ENCODE data around the gene TPM4.
"Not testable (repeated sequence)": the region's sequence is repeated elsewhere in the genome, so short reads cannot be mapped to it uniquely, and the experiment has no call there.

TPM4 gene

DNA sequence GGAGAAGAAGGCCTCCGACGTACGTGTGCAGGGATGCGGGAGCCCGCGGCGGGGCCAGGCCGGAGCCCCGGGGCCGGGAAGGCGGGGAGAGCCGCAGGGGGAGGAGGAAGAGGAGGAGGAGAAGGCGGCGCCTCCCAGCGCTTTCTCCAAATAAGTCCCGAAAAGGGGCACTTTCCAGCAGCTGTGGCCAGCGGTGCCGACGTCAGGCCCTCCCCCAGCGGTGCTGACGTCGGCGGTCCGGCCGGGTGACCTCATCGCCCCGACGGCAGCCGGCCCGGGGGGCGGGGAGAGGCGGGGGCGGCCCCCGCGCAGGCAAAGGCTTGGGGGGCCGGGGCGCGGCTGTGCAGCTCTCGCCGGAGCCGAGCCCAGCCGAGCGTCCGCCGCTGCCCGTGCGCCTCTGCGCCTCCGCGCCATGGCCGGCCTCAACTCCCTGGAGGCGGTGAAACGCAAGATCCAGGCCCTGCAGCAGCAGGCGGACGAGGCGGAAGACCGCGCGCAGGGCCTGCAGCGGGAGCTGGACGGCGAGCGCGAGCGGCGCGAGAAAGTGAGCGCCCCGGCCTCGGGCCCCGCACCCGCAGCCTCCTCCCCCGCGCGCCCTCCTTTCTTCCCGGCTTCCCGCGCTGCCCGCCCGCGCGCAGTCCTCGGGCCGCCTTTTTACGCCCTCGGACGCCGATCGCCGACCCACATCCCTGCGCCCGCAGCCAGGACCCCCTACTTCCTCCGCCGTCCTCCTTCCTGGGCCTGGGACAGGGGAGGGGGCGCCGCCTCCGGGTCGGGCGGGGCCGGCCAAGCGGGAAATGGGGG lies at the start of gene TPM4:
TSS of gene TPM4 (plus strand) at position 342 of the 804 bp plus-strand sequence. CDS start at position 413, 71 bp downstream.
- DNase-seq (ENCODE audit: low read depth in 4 of 4, low spot score in 1 of 4): peak in 3 of 4 experiments; percentile 54 to 89 (median 77)

DNA sequence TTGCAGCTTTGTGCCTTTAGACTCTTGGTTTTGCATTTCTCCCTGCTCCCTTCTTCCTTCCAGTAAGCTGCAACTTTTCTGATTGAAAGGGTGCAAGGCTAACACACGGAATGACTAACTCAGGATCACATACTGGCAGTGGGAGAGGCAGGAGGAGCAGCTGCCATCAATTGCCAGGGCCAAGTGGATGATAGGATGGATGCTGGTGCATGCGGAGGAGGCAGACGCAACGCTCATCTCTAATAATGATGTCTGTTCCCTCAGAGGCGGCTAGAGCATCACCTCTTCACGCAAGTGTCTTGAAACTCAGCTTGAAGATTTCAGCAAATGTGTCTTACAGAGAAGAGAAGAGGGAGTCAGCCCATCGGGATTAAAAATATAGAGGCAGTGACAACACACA lies 49.5 kb upstream of the TPM4 start:
- DNase-seq (ENCODE audit: low read depth in 4 of 4, low spot score in 1 of 4): no peak

DNA sequence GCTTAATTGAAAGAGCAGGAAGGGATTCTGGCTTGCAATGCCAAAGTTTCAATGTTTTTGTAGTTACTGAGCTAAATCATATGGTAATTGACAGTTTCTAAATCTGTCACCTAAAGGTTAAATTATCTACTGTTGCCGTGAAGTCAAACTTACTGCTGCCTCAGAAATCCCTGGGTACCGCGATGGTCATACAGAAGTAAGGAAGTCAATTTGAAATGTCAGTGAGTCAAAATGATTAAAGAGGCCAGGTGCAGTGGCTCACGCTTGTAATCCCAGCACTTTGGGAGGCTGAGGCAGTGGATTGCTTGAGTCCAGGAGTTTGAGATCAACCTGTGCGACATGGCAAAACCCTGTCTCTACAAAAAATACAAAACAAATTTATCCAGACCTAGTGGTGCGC lies 48.8 kb upstream of the TPM4 start:
- no peak for DNase-seq (ENCODE audit: low read depth in 4 of 4, low spot score in 1 of 4)

DNA sequence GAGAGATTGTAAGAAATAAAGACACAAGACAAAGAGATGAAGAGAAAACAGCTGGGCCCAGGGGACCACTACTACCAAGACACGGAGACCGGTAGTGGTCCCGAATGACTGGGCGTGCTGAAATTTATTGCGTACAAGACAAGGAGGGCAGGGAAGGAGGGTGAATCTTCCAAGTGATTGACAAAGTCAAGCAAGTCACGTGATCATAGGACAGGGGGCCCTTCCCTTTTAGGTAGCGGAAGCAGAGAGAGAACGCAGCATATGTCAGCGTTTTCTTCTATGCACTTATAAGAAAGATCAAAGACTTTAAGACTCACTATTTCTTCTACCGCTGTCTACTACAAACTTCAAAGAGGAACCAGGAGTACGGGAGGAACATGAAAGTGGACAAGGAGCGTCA lies 46.1 kb upstream of the TPM4 start:
- not testable (repeated sequence) for DNase-seq (ENCODE audit: low read depth in 4 of 4, low spot score in 1 of 4)

DNA sequence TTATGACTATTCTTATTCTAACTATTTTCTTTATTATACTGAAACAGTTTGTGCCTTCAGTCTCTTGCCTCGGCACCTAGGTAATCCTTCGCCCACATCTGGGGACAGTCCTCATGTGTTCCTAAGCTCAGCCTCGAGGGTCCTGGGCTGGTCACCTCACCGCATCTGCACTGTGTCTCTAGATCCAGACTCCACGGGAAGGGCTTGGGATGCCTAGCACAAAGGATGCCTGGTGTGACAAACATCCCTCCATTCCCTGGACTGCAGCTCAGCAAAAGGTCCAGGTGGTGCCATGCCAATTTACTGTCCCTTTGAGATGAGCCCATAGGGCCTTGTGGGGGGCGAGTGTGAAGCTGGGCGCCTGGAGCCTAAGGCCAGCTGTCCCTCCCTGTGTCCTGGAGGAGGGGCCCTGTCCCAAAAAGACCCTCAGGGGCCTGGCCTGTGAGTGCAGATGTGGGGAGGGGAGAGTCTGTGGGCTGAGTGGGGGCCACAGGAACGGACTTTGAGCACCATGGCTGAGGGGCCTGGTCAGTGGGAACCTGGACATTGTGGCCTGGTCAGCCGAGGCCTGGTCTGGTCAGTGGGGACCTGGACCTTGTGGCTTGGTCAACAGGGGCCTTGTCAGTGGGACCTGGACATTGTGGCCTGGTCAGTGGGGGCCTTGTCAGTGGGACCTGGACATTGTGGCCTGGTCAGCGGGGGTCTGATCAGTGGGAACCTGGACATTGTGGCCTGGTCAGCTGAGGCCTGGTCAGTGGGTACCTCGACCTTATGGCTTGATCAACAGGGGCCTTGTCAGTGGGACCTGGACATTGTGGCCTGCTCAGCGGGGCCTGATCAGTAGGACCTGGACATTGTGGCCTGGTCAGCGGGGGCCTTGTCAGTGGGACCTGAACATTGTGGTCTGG lies 45.1 kb upstream of the TPM4 start:
- no peak for DNase-seq (ENCODE audit: low read depth in 4 of 4, low spot score in 1 of 4)

DNA sequence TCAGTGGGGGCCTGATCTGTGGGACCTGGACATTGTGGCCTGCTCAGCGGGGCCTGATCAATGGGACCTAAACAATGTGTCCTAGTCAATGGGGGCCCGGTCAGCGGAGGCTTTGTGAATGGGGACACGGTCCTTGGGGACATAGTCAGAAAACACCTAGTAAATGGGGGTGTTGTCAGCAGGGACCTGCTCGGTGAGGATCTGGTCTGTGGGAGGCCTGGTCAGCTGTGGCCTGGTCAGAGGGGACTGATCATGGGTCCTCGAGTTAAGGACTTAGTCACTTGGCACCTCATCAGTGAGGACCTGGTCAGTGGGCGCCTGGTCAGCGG lies 44.5 kb upstream of the TPM4 start:
- DNase-seq (ENCODE audit: low read depth in 4 of 4, low spot score in 1 of 4): no peak

DNA sequence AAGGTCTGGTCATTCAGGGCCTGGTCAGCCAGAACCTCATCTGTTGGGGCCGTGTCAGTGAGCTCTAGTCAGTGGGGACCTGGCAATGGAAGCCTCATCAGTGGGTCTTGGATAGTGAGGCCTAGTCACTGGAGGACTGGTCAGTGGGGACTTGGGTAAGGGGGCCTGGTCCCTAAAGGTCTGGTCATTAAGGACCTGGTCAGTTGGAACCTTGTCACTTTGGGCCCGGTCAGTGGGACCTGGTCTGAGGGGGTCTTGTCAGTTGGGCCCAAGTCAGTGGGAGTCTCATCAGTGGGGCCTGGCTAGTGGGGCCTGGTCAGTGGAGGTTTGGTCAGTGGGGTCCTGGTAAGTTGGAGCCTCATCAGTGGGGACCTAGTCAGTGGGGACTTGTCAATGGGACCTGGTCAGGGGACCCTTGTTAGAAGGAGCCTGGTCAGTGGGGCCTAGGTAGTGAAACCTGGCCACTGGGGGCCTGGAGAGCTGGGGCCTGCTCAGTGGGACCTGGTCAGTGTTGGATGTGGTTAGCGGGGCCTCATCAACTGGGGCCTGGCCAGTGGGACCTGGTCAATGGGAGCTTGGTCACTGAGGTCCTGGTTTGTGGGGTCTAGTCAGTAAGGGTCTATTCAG lies 43.7 kb upstream of the TPM4 start:
- DNase-seq (ENCODE audit: low read depth in 4 of 4, low spot score in 1 of 4): no peak

DNA sequence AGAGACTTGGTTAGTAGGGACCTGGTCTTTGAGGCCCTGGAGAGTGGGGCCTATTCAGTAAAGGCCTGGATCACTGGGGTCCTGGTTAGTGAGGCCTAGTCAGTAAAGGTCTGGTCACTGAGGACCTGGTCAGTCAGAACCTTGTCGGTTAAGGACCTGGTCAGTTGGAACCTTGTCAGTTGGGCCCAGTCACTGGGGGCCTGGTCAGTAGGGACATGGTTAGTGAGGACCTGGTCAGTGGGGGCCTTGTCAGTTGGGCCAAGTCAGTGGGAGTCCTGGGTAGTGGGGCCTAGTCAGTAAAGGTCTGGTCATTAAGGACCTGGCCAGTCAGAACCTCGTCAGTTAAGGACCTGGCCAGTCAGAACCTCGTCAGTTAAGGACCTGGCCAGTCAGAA lies 43.2 kb upstream of the TPM4 start:
- DNase-seq (ENCODE audit: low read depth in 4 of 4, low spot score in 1 of 4): no peak

DNA sequence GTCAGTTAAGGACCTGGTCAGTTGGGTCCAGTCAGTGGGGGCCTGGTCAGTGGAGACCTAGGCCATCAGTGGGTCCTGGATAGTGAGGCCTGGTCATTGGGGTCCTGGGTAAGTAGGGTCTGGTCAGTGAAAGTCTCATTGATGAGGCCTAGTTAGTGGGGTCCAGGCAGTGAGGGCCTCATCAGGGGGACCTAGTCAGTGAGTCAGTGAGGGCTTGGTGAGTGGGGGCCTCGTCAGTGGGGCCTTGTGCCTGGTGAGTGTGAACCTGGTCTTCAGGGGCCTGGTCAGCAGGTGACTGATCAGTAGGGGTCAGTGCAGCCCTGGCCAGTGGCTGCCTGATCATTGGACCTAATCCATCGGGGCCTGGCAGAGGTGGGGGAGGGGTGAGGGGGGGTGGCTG lies 42.6 kb upstream of the TPM4 start:
- no peak for DNase-seq (ENCODE audit: low read depth in 4 of 4, low spot score in 1 of 4)

DNA sequence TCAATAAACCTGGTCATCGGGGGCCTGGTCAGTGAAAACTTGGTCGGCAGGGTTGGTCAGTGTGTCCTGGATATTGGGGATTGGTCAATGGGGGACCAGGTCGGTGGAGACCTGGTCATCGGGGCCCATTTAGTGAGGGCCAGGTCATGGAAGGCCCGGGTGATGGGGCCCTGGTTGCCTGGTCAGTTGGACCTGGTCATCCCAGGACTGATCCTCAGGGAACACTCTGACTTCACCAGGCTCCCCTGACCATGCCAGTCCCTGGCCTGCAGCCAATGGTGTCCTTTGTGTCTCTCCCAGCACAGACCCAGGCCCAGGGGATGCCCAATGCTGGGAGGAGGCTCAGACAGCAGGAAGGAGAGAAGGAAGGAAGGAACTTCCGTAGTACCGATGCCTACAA lies 42.1 kb upstream of the TPM4 start:
- no peak for DNase-seq (ENCODE audit: low read depth in 4 of 4, low spot score in 1 of 4)

DNA sequence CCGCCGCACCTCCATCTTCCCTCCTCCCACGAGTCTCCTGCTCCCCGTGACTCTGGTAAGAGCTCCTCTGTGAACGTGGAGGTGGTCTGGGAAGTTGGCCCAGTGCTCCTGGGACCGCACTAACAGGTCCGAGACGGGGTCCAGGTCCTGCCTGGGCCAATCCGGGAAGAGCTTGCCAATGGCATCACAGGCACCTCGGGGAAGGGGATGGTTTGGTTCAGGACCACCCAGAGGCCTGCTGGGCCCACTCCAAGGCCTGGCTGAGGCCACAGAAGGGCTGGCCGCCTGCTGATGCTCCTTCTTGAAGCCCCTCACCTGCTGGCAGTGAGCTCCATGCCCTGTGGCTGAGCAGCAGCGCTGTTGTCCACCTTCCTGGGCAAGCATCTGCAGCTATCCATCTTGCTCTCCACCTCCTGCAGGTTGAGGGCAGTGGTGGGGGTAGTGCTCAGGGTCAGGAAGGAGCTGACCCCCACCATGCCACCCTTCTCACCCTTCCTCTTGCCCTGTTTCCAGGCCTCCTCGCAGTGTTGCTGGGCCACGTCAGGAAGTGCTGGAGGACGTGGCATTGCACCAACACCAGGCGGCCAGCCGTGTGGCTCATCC lies 41.2 kb upstream of the TPM4 start:
- no peak for DNase-seq (ENCODE audit: low read depth in 4 of 4, low spot score in 1 of 4)

DNA sequence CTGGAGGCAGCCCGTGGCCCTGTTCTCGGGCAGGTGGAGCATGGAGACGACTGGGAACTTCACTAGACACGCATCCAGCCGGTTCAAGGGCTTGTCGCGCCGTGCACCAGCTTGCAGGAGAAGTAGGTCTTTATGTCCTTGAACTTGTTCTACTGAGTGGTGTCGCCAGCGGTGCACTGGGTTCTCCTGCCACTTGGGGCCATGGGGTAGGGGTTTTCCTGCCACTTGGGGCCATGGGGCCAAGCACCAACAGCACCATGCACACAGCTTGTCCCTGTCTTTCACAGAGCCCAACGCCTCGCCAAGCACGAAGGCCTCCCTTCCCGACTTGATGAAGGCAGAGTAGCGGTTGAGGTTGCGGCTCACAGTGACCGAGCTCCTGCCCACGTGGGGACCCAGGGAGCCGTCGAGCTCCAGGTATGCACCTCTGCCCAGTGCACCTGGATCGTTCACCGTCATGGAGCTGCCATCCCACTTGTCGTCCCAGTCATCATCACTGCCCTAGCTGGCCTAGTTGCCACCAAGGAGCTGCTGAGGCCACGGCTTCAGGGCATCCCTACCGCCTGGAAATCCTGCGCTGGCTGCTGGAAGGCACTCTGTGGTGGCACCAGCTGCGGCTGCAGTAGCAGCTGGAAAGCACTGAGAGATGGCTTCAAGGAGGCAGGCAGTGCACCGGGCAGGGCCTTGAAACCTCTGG lies 40.5 kb upstream of the TPM4 start:
- no peak for DNase-seq (ENCODE audit: low read depth in 4 of 4, low spot score in 1 of 4)

DNA sequence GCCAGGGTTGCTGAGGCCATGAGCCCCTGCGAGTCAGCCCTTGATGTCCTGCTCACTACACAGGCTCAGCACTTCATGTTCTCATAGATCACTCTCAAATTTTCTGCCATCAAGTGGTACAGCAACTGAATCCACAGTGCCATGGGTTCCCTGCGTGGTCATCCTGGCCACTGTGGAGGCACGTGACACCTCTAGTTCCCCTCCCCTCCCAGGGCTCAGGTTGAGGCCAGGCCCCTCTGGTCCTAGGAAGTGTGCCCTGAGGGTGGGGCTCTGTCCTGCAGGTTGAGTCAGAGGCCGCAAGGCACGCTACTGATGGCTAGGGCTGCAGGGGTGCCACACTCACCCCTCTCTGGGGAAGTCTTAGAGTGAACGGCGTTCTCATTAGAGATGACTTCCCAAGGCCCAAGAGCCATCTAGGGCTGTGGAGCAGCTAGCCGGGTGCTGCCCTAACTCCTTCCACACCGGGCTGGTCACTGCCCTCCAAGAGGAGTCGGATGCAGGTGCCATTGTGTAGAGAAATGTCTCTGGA lies 39.8 kb upstream of the TPM4 start:
- no peak for DNase-seq (ENCODE audit: low read depth in 4 of 4, low spot score in 1 of 4)

DNA sequence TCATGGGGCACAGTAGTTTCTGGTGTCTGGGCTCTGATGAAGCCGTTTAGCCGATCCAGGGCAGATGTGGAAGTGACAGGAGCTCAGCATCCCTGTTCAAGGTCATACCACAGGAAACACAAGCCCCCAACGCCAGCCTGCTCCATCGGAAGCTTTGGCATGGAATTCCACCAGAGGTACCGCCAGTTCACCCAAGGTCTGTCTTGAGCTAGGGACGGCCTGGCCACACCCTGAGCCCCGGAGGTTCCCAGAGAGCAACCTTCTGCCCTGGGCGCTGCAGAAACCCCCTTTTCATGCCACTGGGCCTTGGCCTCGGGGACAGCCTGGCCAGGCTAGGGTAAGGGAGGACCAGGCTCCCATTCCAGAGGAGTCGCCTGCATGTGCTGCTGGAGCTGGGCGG lies 39.4 kb upstream of the TPM4 start:
- DNase-seq (ENCODE audit: low read depth in 4 of 4, low spot score in 1 of 4): no peak

DNA sequence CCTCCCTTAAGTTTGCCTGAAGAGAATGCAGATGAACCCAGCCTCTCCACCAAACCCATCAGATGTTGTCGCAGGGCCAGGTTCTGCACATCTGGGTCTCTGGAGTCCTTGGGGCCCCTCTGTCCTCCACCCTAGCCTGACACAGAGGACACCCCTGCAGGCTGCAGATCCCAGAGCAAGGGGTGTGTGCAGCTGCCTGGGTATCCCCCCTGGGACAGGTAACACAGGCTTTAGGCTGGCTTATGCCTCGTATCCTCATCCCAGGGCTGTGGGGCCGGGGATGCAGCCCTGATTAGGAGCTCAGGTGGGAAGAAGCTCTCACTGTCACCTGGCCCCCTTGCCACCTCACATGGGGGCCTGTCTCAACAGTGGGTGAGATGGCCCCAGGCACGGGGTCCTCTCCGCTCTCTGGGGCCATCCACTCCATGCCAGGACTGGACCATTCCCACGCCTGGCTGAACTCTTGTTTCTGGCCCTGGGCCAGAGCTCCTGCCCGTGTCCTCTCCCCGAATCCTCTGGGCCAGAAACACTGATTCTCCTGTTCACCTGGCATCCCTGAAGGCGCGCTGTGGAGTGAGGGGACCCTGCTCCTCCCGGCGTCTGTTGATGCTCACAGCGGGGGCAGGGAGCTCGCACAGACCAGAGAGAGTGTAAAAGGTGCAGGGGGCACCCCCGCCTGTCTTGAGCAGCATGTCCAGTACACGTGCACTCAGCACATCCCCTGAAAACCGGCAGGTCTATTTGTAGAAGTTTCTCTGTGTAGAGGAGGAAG lies 38.7 kb upstream of the TPM4 start:
- DNase-seq (ENCODE audit: low read depth in 4 of 4, low spot score in 1 of 4): no peak

DNA sequence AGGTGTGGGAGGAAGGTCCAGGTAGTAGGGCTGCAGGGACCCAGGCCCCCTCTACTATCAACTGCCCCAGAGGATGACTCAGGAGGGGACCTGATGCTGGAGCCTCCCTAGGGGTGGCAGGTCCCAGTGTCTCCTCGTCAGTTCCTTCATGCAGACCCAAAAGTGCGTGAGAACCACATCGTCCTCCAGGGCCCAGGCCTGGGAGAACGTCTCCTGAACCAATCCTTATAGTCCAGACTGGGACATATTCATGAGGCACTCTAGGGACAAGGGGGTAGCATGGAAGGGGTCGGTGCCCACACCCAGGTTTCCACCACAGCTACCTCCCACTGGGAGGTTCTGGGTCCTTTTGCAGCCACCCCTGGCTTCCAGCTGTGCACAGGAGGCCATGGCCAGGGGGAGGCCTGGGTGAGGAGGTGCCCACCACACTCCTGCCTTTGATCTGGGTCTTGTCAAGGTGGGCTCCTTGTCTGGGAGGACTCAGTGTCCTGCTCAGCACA lies 38.0 kb upstream of the TPM4 start:
- no peak for DNase-seq (ENCODE audit: low read depth in 4 of 4, low spot score in 1 of 4)

DNA sequence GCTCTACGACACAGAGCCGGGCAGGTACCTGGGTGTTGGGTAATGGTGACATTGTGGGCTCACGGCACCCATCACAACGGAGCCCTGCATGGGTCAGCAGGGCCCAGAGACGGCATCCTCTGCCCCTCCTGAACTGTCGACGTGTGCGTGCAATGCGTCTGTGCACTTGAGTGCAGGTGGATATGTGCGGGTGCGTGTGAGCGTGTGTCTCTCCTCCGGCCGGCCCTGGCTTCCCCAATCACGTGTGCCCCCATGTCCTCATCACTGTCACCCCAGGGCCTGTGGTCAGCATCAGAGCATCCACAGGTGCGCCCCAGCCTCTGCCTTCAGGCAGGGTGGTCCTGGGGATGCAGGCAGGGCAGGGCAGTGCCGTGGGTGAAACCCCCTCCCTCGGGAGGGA lies 37.2 kb upstream of the TPM4 start:
- no peak for DNase-seq (ENCODE audit: low read depth in 4 of 4, low spot score in 1 of 4)

DNA sequence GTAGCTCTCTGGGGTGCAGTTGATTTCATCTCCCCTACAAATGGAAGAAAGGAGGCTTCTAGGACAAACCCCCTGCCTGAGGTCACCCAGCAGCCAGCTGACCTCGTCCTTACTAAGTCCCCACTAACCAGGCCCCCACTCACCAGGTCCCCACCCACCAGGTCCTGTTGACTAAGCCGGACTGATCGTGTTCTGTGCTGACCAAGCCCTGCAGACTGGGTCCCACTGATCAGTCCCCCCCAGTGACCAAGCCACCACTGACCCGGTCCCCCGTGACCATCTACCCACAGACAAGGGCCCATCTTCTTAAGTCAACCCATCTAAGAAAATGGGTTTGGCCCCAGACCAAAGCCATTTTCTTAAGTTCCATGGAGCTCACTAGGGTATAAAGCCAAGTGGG lies 36.8 kb upstream of the TPM4 start:
- no peak for DNase-seq (ENCODE audit: low read depth in 4 of 4, low spot score in 1 of 4)

DNA sequence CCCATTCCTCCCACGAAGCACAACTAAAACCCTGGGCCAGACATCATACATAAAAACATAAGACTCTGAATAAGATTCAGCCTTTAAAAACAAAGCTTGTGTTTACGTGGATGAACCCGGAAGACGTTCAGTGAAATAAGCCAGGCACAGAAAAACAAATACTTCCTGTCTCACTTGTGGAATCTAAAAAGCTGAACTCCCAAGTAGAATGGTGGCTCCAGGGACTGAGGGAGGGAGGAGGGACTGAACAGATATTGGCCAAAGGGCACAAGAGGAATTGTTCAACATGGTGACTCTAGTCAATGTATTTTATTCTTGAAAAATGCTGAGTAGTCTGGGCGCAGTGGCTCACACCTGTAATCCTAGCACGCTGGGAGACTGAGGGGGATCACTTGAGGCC lies 35.7 kb upstream of the TPM4 start:
- no peak for DNase-seq (ENCODE audit: low read depth in 4 of 4, low spot score in 1 of 4)
